K562 (cell line): Measurements from ENCODE around the gene MYL12B. TPM values are rescaled to one million over a fixed set of nuclear protein-coding genes. Genes with fewer than 3 reads are reported as not detected.
A peak's percentile ranks its signal among the peaks of the same experiment; 100 is the strongest.

Experiments
- BRD4 ChIP-seq: fragments of 200-600 bp; sonication (generic); IDR thresholded peaks from 2 replicates; pipeline ENCODE4 v1.6.1; 2017; ENCODE audit warnings: inconsistent platforms
- E2F3 ChIP-seq: fragments of 250-450 bp; sonication (Bioruptor Pico); IDR thresholded peaks from 2 replicates; pipeline ENCODE4 v1.4.0; 2020; ENCODE audit warnings: mild to moderate bottlenecking
- FOXA1 ChIP-seq: fragments of 450-650 bp; IDR thresholded peaks from 2 replicates; pipeline ENCODE4 v1.6.1; 2016; ENCODE audit warnings: mild to moderate bottlenecking, borderline replicate concordance
- FOXK2 ChIP-seq, 2 experiments: fragments of 450-650 bp; IDR thresholded peaks in 1 of 2; conservative IDR thresholded peaks in 1 of 2; 2 replicates each; pipeline ENCODE4 v1.6.1; 2016; ENCODE audit warnings: low read depth in 2 of 2, mild to moderate bottlenecking in 1 of 2
- MEIS2 ChIP-seq: fragments of 450-650 bp; IDR thresholded peaks from 2 replicates; pipeline ENCODE4 v1.6.1; 2014; ENCODE audit warnings: mild to moderate bottlenecking; ENCODE audit not compliant: partially characterized antibody
- RERE ChIP-seq: sonication (generic); formaldehyde crosslinking; IDR thresholded peaks from 2 replicates; pipeline ENCODE4 v1.8.0; 2023; ENCODE audit warnings: missing genetic modification reagents, mild to moderate bottlenecking, borderline replicate concordance
- TBL1XR1 ChIP-seq, 2 experiments: IDR thresholded peaks; 2 replicates each; pipeline ENCODE4 v1.6.1; 2012; ENCODE audit warnings: improper control_type of control experiment in 2 of 2, low read length in 2 of 2, mild to moderate bottlenecking in 1 of 2
- polyA plus RNA-seq, 8 experiments: library from polyadenylated mRNA; depleted of rRNA in 4 of 8; stranded (reverse) in 5 of 8; unstranded in 3 of 8; fragments of >200 nt; fragmentation: Nextera tagmentation in 2 of 8; fragmentation: Illumina TruSeq in 1 of 8; extraction: Ambion mirVana in 2 of 8; extraction: Trizol in 1 of 8; gene quantifications; 2 replicates each; pipeline versions ENCODE4 v1.2.1 to v1.2.3, GENCODE V29; 2011 to 2014; ENCODE audit warnings: inconsistent platforms in 1 of 8, missing spikeins in 1 of 8
- total RNA-seq, 7 experiments: library from RNA; depleted of rRNA in 6 of 7; stranded (reverse); fragments of >200 nt in 6 of 7; fragmentation: Illumina TruSeq in 2 of 7; extraction: Trizol in 2 of 7; gene quantifications; 2 replicates each; pipeline versions ENCODE4 v1.2.1 to v1.2.3, GENCODE V29; 2011 to 2021; ENCODE audit warnings: low replicate concordance in 1 of 7
- TF ChIP-seq, protein P1 (sequence below), 3 experiments: IDR thresholded peaks in 2 of 3; conservative IDR thresholded peaks in 1 of 3; 2 replicates each; pipeline ENCODE4 v1.5.1; 2011 to 2012; ENCODE audit warnings: low read length in 3 of 3, mild to moderate bottlenecking in 3 of 3, control low read depth in 2 of 3, improper control_type of control experiment in 1 of 3, inconsistent platforms in 1 of 3, low read depth in 1 of 3, mixed read lengths in 1 of 3, moderate library complexity in 1 of 3; ENCODE audit not compliant: insufficient read depth in 2 of 3

The MYL12B gene
- total and polyA plus RNA-seq, 9 of the 15 experiments (the other 6 are each of a cell fraction or from before 2014, with no cell fraction given) = 220 to 995 (median 463) TPM

GRCh38 chr18:3247240-3248061 lies 14.5 kb upstream of the MYL12B start, which contains the start of gene MYL12A (continued):
- TF ChIP-seq, protein P1, sequence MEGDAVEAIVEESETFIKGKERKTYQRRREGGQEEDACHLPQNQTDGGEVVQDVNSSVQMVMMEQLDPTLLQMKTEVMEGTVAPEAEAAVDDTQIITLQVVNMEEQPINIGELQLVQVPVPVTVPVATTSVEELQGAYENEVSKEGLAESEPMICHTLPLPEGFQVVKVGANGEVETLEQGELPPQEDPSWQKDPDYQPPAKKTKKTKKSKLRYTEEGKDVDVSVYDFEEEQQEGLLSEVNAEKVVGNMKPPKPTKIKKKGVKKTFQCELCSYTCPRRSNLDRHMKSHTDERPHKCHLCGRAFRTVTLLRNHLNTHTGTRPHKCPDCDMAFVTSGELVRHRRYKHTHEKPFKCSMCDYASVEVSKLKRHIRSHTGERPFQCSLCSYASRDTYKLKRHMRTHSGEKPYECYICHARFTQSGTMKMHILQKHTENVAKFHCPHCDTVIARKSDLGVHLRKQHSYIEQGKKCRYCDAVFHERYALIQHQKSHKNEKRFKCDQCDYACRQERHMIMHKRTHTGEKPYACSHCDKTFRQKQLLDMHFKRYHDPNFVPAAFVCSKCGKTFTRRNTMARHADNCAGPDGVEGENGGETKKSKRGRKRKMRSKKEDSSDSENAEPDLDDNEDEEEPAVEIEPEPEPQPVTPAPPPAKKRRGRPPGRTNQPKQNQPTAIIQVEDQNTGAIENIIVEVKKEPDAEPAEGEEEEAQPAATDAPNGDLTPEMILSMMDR (IDR thresholded peaks at IDR 0.05 in 2 of 3, conservative IDR thresholded peaks at IDR 0.05 in 1 of 3; ENCODE audit: insufficient read depth in 2 of 3, low read depth in 1 of 3, low read length in 3 of 3) = no peak
- TF ChIP-seq TBL1XR1 (IDR thresholded peaks at IDR 0.05; ENCODE audit: low read length in 2 of 2) = no peak; a peak in 1 of 4 replicates
- TF ChIP-seq RERE (CRISPR knock-in tag) = no peak
- peak; percentile 60 for TF ChIP-seq MEIS2
- peak; percentile 87 to 100 for TF ChIP-seq FOXK2 (conservative IDR thresholded peaks at IDR 0.05 in 1 of 2, IDR thresholded peaks at IDR 0.05 in 1 of 2; ENCODE audit: low read depth in 2 of 2)
- TF ChIP-seq FOXA1 = no peak
- peak; percentile 84 for TF ChIP-seq BRD4
- TF ChIP-seq E2F3 (CRISPR knock-in tag) = peak; percentile 71; the same call in 1 of the 2 replicates
